ENCODE results near the gene MZT2B.
A peak's percentile ranks its signal among the peaks of the same experiment; 100 is the strongest.
"Not testable (repeated sequence)": the region's sequence is repeated elsewhere in the genome, so short reads cannot be mapped to it uniquely, and the experiment has no call there.

Gene MZT2B

GRCh38 chr2:130180404-130181324 lies 1.4 kb upstream of the MZT2B start:
- not testable (repeated sequence) for DNase-seq (ENCODE audit: low read depth)

- DNase-seq (ENCODE audit: low read depth) = peak; percentile 65
Measured at GRCh38 chr2:130181325-130181879, 660 bp upstream of the MZT2B start, which contains the start of gene SMPD4. SMPD4 (minus strand) TSS chr2:130181602; CDS start chr2:130176592, 5,010 bp downstream.

GRCh38 chr2:130182826-130183511 lies 907 bp downstream of the MZT2B start:
- DNase-seq (ENCODE audit: low read depth) = not testable (repeated sequence)

GRCh38 chr2:130183512-130184373 lies 1.7 kb downstream of the MZT2B start:
- no peak for DNase-seq (ENCODE audit: low read depth)

GRCh38 chr2:130185436-130185835 lies 3.4 kb downstream of the MZT2B start:
- DNase-seq (ENCODE audit: low read depth) = no peak

GRCh38 chr2:130185896-130186295 lies 3.8 kb downstream of the MZT2B start:
- no peak for DNase-seq (ENCODE audit: low read depth)

- no peak for DNase-seq (ENCODE audit: low read depth)
Measured at GRCh38 chr2:130186391-130186790, 4.3 kb downstream of the MZT2B start.

GRCh38 chr2:130187268-130187667 lies 5.2 kb downstream of the MZT2B start:
- DNase-seq (ENCODE audit: low read depth) = no peak

- not testable (repeated sequence) for DNase-seq (ENCODE audit: low read depth)
Measured at GRCh38 chr2:130187859-130188792, 6.1 kb downstream of the MZT2B start.

GRCh38 chr2:130188958-130189357 lies 6.9 kb downstream of the MZT2B start:
- DNase-seq (ENCODE audit: low read depth) = not testable (repeated sequence)

- DNase-seq (ENCODE audit: low read depth) = no peak
Measured at GRCh38 chr2:130190237-130190636, 8.2 kb downstream of the MZT2B start.

- not testable (repeated sequence) for DNase-seq (ENCODE audit: low read depth)
Measured at GRCh38 chr2:130191319-130191718, 9.3 kb downstream of the MZT2B start.

- not testable (repeated sequence) for DNase-seq (ENCODE audit: low read depth)
Measured at GRCh38 chr2:130192451-130192850, 10.4 kb downstream of the MZT2B start.

GRCh38 chr2:130193824-130194223 lies 11.8 kb downstream of the MZT2B start:
- not testable (repeated sequence) for DNase-seq (ENCODE audit: low read depth)

- not testable (repeated sequence) for DNase-seq (ENCODE audit: low read depth)
Measured at GRCh38 chr2:130195089-130195635, 13.1 kb downstream of the MZT2B start.

GRCh38 chr2:130196052-130196451 lies 14.0 kb downstream of the MZT2B start:
- DNase-seq (ENCODE audit: low read depth) = not testable (repeated sequence)

- no peak for DNase-seq (ENCODE audit: low read depth)
Measured at GRCh38 chr2:130198343-130198742, 16.3 kb downstream of the MZT2B start, which contains the start of gene TUBA3E. TUBA3E (minus strand) TSS chr2:130198439; CDS start chr2:130198360, 79 bp downstream.

- not testable (repeated sequence) for DNase-seq (ENCODE audit: low read depth)
Measured at GRCh38 chr2:130202518-130202917, 20.5 kb downstream of the MZT2B start.

GRCh38 chr2:130203150-130203549 lies 21.1 kb downstream of the MZT2B start:
- DNase-seq (ENCODE audit: low read depth) = not testable (repeated sequence)

GRCh38 chr2:130207051-130207450 lies 25.0 kb downstream of the MZT2B start:
- not testable (repeated sequence) for DNase-seq (ENCODE audit: low read depth)
